Measurements from ENCODE around the gene CYBB.

DNA sequence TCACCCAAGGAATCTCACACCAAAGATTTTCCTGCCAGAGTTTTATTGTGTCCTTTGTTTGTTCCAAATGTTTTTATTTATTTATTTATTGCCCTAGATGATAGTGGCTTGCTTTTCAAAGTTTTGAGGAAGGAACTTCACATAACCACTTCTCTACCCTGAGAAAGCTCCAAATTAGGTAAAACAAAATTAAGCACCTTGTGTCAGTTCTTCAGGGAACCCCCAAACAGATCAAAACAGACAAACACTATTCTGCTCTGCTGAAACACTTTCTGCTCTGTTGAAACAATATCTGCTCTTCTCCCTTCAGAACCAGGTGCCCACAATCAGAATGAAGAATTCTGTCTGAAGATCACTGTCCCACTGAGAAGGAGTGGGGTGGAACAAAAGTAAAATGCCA lies 16.5 kb upstream of the CYBB start:
- no peak for TF ChIP-seq POLR2AphosphoS5 (IDR thresholded peaks at IDR 0.05; ENCODE audit: low read depth, low read length)
- TF ChIP-seq REST (IDR thresholded peaks at IDR 0.05; ENCODE audit: insufficient read depth in 1 of 2, low read depth in 2 of 2, low read length in 1 of 2) = no peak

Data from Panc1 (cell line).